H9 (cell line): ENCODE results near the gene S100A8. TPM values are rescaled to one million over a fixed set of nuclear protein-coding genes. Genes with fewer than 3 reads are reported as not detected.

Experiments used
- DNase-seq: peaks from one replicate; pipeline ENCODE4 v3.0.0-alpha.2; 2017
- H2AFZ ChIP-seq: one replicate; pipeline ENCODE4 v1.6.1; 2013; ENCODE audit warnings: mild to moderate bottlenecking, low read length, control low read depth, moderate library complexity
- H2AK5ac ChIP-seq: 2 replicates; pipeline ENCODE4 v1.6.1; 2013; ENCODE audit warnings: low read length, control low read depth, mixed read lengths; ENCODE audit not compliant: insufficient read length
- H2BK120ac ChIP-seq: one replicate; pipeline ENCODE4 v1.6.1; 2013; ENCODE audit warnings: low read depth, mild to moderate bottlenecking, low read length, control low read depth, inconsistent platforms; ENCODE audit not compliant: poor library complexity, severe bottlenecking
- H2BK12ac ChIP-seq: 2 replicates; pipeline ENCODE4 v1.6.1; 2013; ENCODE audit warnings: low read length, control low read depth, mixed read lengths, low read depth; ENCODE audit not compliant: insufficient read length
- H2BK15ac ChIP-seq: 2 replicates; pipeline ENCODE4 v1.6.1; 2013; ENCODE audit warnings: low read depth, low read length, control low read depth
- H2BK20ac ChIP-seq: one replicate; pipeline ENCODE4 v1.6.1; 2013; ENCODE audit warnings: low read depth, mild to moderate bottlenecking, low read length, control low read depth, inconsistent platforms; ENCODE audit not compliant: poor library complexity, severe bottlenecking
- H2BK5ac ChIP-seq: 2 replicates; pipeline ENCODE4 v1.6.1; 2013; ENCODE audit warnings: low read length, control low read depth, mixed read lengths; ENCODE audit not compliant: insufficient read length
- H3K14ac ChIP-seq: 2 replicates; pipeline ENCODE4 v1.6.1; 2013; ENCODE audit warnings: low read length, control low read depth; ENCODE audit not compliant: insufficient read depth
- H3K18ac ChIP-seq: 2 replicates; pipeline ENCODE4 v1.6.1; 2013; ENCODE audit warnings: low read depth, mild to moderate bottlenecking, mixed read lengths, low read length, control low read depth; ENCODE audit not compliant: insufficient read length
- H3K23ac ChIP-seq: 2 replicates; pipeline ENCODE4 v1.6.1; 2013; ENCODE audit warnings: low read length, control low read depth, mixed read lengths, low read depth; ENCODE audit not compliant: insufficient read length
- H3K23me2 ChIP-seq: 2 replicates; pipeline ENCODE4 v1.6.1; 2013; ENCODE audit warnings: low read depth, mild to moderate bottlenecking, mixed read lengths, low read length, control low read depth; ENCODE audit not compliant: insufficient read length, poor library complexity, severe bottlenecking
- H3K27ac ChIP-seq: 2 replicates; pipeline ENCODE4 v1.5.1; 2013; ENCODE audit warnings: low read length, control low read depth, mixed read lengths, low read depth; ENCODE audit not compliant: insufficient read length
- H3K27me3 ChIP-seq: 2 replicates; pipeline ENCODE4 v1.6.1; 2013; ENCODE audit warnings: low read length, control low read depth, inconsistent platforms; ENCODE audit not compliant: insufficient read depth
- H3K4ac ChIP-seq: 2 replicates; pipeline ENCODE4 v1.6.1; 2013; ENCODE audit warnings: low read depth, mild to moderate bottlenecking, control low read depth, inconsistent platforms, low read length, moderate library complexity
- H3K4me1 ChIP-seq: 2 replicates; pipeline ENCODE4 v1.6.1; 2013; ENCODE audit warnings: low read length, control low read depth, inconsistent platforms; ENCODE audit not compliant: insufficient read depth
- H3K4me2 ChIP-seq: 2 replicates; pipeline ENCODE4 v1.6.1; 2013; ENCODE audit warnings: low read length, control low read depth, mixed read lengths; ENCODE audit not compliant: insufficient read length, insufficient read depth
- H3K56ac ChIP-seq: 2 replicates; pipeline ENCODE4 v1.6.1; 2013; ENCODE audit warnings: low read depth, mild to moderate bottlenecking, mixed read lengths, low read length, control low read depth; ENCODE audit not compliant: insufficient read length
- H3K79me1 ChIP-seq: 2 replicates; pipeline ENCODE4 v1.6.1; 2013; ENCODE audit warnings: low read depth, mild to moderate bottlenecking, moderate library complexity, low read length, control low read depth, inconsistent platforms; ENCODE audit not compliant: insufficient read depth, poor library complexity, severe bottlenecking
- H3K79me2 ChIP-seq: 2 replicates; pipeline ENCODE4 v1.6.1; 2013; ENCODE audit warnings: low read length, control low read depth, inconsistent platforms; ENCODE audit not compliant: insufficient read depth
- H3K9ac ChIP-seq: 2 replicates; pipeline ENCODE4 v1.6.1; 2013; ENCODE audit warnings: low read length, control low read depth, mixed read lengths; ENCODE audit not compliant: insufficient read length; ENCODE audit errors: extremely low read depth
- H3K9me3 ChIP-seq: one replicate; pipeline ENCODE4 v1.6.1; 2013; ENCODE audit warnings: low read depth, low read length, inconsistent platforms; ENCODE audit not compliant: control insufficient read depth
- H3T11ph ChIP-seq: one replicate; pipeline ENCODE4 v1.6.1; 2013; ENCODE audit warnings: mild to moderate bottlenecking, low read length, control low read depth, inconsistent platforms
- H4K20me1 ChIP-seq: one replicate; pipeline ENCODE4 v1.6.1; 2013; ENCODE audit not compliant: control insufficient read depth, insufficient read length, insufficient read depth
- H4K5ac ChIP-seq: 2 replicates; pipeline ENCODE4 v1.6.1; 2013; ENCODE audit warnings: low read depth, mild to moderate bottlenecking, mixed read lengths, low read length, control low read depth; ENCODE audit not compliant: insufficient read length
- H4K8ac ChIP-seq: replicated peaks from 2 replicates; pipeline ENCODE4 v1.6.1; 2013; ENCODE audit warnings: low read length, control low read depth, mixed read lengths, low read depth; ENCODE audit not compliant: insufficient read length
- H4K91ac ChIP-seq: 2 replicates; pipeline ENCODE4 v1.6.1; 2013; ENCODE audit warnings: low read depth, mild to moderate bottlenecking, moderate library complexity, mixed read lengths, low read length, control low read depth; ENCODE audit not compliant: insufficient read length
- H3K27ac Mint-ChIP-seq, 3 experiments: 2 replicates in 2 of 3; 3 replicates in 1 of 3; pipeline ENCODE4 v1.8.0; 2020 to 2021; ENCODE audit warnings: mixed read lengths in 3 of 3, mild to moderate bottlenecking in 1 of 3, moderate library complexity in 1 of 3
- H3K27me3 Mint-ChIP-seq: 2 replicates; pipeline ENCODE4 v1.8.0; 2021; ENCODE audit warnings: low read depth, mild to moderate bottlenecking, moderate library complexity, mixed read lengths
- H3K36me3 Mint-ChIP-seq, 3 experiments: 2 replicates in 2 of 3; 3 replicates in 1 of 3; pipeline ENCODE4 v1.8.0; 2020 to 2021; ENCODE audit warnings: low read depth in 3 of 3, mixed read lengths in 3 of 3; ENCODE audit not compliant: insufficient read depth in 1 of 3
- H3K4me1 Mint-ChIP-seq, 2 experiments: 2 replicates each; pipeline ENCODE4 v1.8.0; 2020; ENCODE audit warnings: mixed read lengths in 2 of 2
- H3K4me3 Mint-ChIP-seq, 2 experiments: 2 replicates in 1 of 2; 3 replicates in 1 of 2; pipeline ENCODE4 v1.8.0; 2020 to 2021; ENCODE audit warnings: mild to moderate bottlenecking in 2 of 2, mixed read lengths in 2 of 2, moderate library complexity in 1 of 2
- H3K9me3 Mint-ChIP-seq, 2 experiments: 2 replicates in 1 of 2; 3 replicates in 1 of 2; pipeline ENCODE4 v1.8.0; 2020; ENCODE audit warnings: mild to moderate bottlenecking in 2 of 2, mixed read lengths in 2 of 2, moderate library complexity in 1 of 2
- WGBS: extraction: QIAGEN DNeasy Blood & Tissue Kit; methylation state at CpG from one replicate; pipeline ENCODE4 v1.1.7; 2013; ENCODE audit warnings: missing lambda C conversion rate, low lambda C conversion rate, mixed read lengths; ENCODE audit not compliant: insufficient read length; ENCODE audit errors: extremely low coverage; 5-methylcytosine and 5-hydroxymethylcytosine counted together
- total RNA-seq: library from RNA; stranded (reverse); gene quantifications from 2 replicates; pipeline ENCODE4 v1.2.1, GENCODE V29; 2021
- TF ChIP-seq, protein P1 (sequence below): fragments of 200-600 bp; sonication (generic); conservative IDR thresholded peaks from 3 replicates; pipeline ENCODE4 v1.8.0; 2021; ENCODE audit warnings: antibody characterized with exemption, mild to moderate bottlenecking

S100A8 gene
- total RNA-seq, 1 experiment from 2014 or later = not detected

GRCh38 chr1:153365696-153366095 is 25.2 kb downstream of the S100A8 start:
- H3K4me3 Mint-ChIP-seq = no peak overlapping the region
- Histone ChIP-seq H2AFZ (no peak overlapping the region), H3K79me1 (no peaks in the 10 kb centered on the region), H2BK120ac (no peak overlapping the region), H2BK12ac (no peak overlapping the region), H3K79me2 (no peaks in the 10 kb centered on the region), H3K56ac (no peak overlapping the region), H4K5ac (no peak overlapping the region), H3K4me1 (no peaks in the 10 kb centered on the region), H3K27me3 (no peaks in the 10 kb centered on the region), H4K8ac (no peak overlapping the region), H2BK15ac (no peak overlapping the region), H3K18ac (no peak overlapping the region), H3K14ac (no peak overlapping the region), H3K23me2 (no peaks in the 10 kb centered on the region), H3K23ac (no peak overlapping the region), H3K4ac (no peak overlapping the region), H3T11ph (no peak overlapping the region), H4K91ac (no peak overlapping the region), H2BK5ac (no peak overlapping the region), H3K9ac (no peak overlapping the region), H4K20me1 (no peaks in the 10 kb centered on the region), H2AK5ac (no peak overlapping the region), H3K9me3 (no peaks in the 10 kb centered on the region), H3K4me2 (no peak overlapping the region), H3K27ac (no peak overlapping the region), H2BK20ac (no peak overlapping the region)
- H3K27ac Mint-ChIP-seq = peak overlapping the region in 1 of 3 experiments; percentile 31; a peak in 1 of 7 replicates
- TF ChIP-seq, protein P1, sequence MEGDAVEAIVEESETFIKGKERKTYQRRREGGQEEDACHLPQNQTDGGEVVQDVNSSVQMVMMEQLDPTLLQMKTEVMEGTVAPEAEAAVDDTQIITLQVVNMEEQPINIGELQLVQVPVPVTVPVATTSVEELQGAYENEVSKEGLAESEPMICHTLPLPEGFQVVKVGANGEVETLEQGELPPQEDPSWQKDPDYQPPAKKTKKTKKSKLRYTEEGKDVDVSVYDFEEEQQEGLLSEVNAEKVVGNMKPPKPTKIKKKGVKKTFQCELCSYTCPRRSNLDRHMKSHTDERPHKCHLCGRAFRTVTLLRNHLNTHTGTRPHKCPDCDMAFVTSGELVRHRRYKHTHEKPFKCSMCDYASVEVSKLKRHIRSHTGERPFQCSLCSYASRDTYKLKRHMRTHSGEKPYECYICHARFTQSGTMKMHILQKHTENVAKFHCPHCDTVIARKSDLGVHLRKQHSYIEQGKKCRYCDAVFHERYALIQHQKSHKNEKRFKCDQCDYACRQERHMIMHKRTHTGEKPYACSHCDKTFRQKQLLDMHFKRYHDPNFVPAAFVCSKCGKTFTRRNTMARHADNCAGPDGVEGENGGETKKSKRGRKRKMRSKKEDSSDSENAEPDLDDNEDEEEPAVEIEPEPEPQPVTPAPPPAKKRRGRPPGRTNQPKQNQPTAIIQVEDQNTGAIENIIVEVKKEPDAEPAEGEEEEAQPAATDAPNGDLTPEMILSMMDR = no peak
- H3K9me3 Mint-ChIP-seq = peaks cover 0 to 10% of the 10 kb centered on the region in 2 experiments; a peak in 1 of 5 replicates
- H3K4me1 Mint-ChIP-seq = no peaks in the 10 kb centered on the region
- H3K36me3 Mint-ChIP-seq = no peaks in the 10 kb centered on the region
- H3K27me3 Mint-ChIP-seq = peaks cover 4% of the 10 kb centered on the region
- no CpG with 5 or more reads among the region's 8 CpGs for WGBS
- peak; percentile 14 for DNase-seq
